Myometrial cell (primary cell): ENCODE measurements around the gene SIDT1. TPM values are rescaled to one million over a fixed set of nuclear protein-coding genes. Genes with fewer than 3 reads are reported as not detected.

ENCODE experiments used
- total RNA-seq: library from RNA; depleted of rRNA; stranded (reverse); fragments of >200 nt; gene quantifications from 2 replicates; pipeline ENCODE4 v1.2.3, GENCODE V29; 2015

The SIDT1 gene
- 0.35 TPM in 1 of 2 replicates, not detected in the other for total RNA-seq

GRCh38 chr3:113531826-113532697, at the start of gene SIDT1:
TSS of gene SIDT1 (plus strand) at chr3:113532555. CDS start at chr3:113533022, 467 bp downstream.

Other genes with a start within 250 kb of the SIDT1 start
- gene CFAP44, start 91.1 kb upstream of the SIDT1 start, total RNA-seq, result 0.18 TPM in 1 of 2 replicates, not detected in the other
- gene SPICE1, start 17.4 kb upstream of the SIDT1 start, total RNA-seq, result 9.8 and 12.9 TPM in 2 replicates
- 5.2 and 6.0 TPM in 2 replicates for gene USF3, start 164.1 kb downstream of the SIDT1 start, total RNA-seq
- gene NAA50, start 213.7 kb downstream of the SIDT1 start, total RNA-seq, result 130 and 135 TPM in 2 replicates
- gene ATP6V1A, start 214.5 kb downstream of the SIDT1 start, total RNA-seq, result 54.2 and 68.8 TPM in 2 replicates